Central memory CD8-positive, alpha-beta T cell (primary cell): ENCODE measurements around the gene GCC1.
"Not testable (repeated sequence)": the region's sequence is repeated elsewhere in the genome, so short reads cannot be mapped to it uniquely, and the experiment has no call there.

Source experiments
- ATAC-seq: fragments of 150-1000 bp; cut with Tn5 transposase; replicated peaks from 2 replicates; pipeline ENCODE4 v1.10.0; 2022; ENCODE audit warnings: mild to moderate bottlenecking, moderate FRiP score, moderate number of reproducible peaks; ENCODE audit not compliant: poor library complexity, severe bottlenecking; ENCODE audit errors: extremely low read depth
- DNase-seq, 2 donors: peaks; one replicate each; pipeline ENCODE4 v3.0.0; 2021; ENCODE audit warnings: low spot score in 2 of 2
- H3K27ac Mint-ChIP-seq: one replicate; pipeline ENCODE4 v1.8.0; 2022; ENCODE audit warnings: low read depth, mild to moderate bottlenecking, moderate library complexity, mixed read lengths
- H3K27me3 Mint-ChIP-seq: one replicate; pipeline ENCODE4 v1.8.0; 2022; ENCODE audit warnings: mixed read lengths
- H3K36me3 Mint-ChIP-seq: one replicate; pipeline ENCODE4 v1.8.0; 2022; ENCODE audit warnings: mild to moderate bottlenecking, moderate library complexity, mixed read lengths; ENCODE audit not compliant: insufficient read depth
- H3K4me1 Mint-ChIP-seq: one replicate; pipeline ENCODE4 v1.8.0; 2022; ENCODE audit warnings: mixed read lengths
- H3K4me3 Mint-ChIP-seq: one replicate; pipeline ENCODE4 v1.8.0; 2022; ENCODE audit warnings: mild to moderate bottlenecking, moderate library complexity, mixed read lengths
- H3K9me3 Mint-ChIP-seq: one replicate; pipeline ENCODE4 v1.8.0; 2022; ENCODE audit warnings: mixed read lengths

GCC1 gene

GRCh38 chr7:127551941-127552340 is 33.5 kb downstream of the GCC1 start:
- Mint-ChIP-seq H3K9me3 (no peaks in the 10 kb centered on the region), H3K36me3 (no peaks in the 10 kb centered on the region), H3K4me3 (no peak overlapping the region), H3K27me3 (peaks cover 22% of the 10 kb centered on the region), H3K4me1 (no peaks in the 10 kb centered on the region), H3K27ac (no peak overlapping the region)
- DNase-seq, result no peak
- ATAC-seq, result no peak

GRCh38 chr7:127550247-127550646 is 35.1 kb downstream of the GCC1 start:
- H3K9me3 Mint-ChIP-seq, result no peaks in the 10 kb centered on the region
- H3K4me3 Mint-ChIP-seq, result no peak overlapping the region
- H3K27ac Mint-ChIP-seq, result no peak overlapping the region

GRCh38 chr7:127546313-127546712 is 39.1 kb downstream of the GCC1 start:
- DNase-seq (no peak), ATAC-seq (no peak)
- Mint-ChIP-seq H3K9me3 (no peaks in the 10 kb centered on the region), H3K36me3 (no peaks in the 10 kb centered on the region), H3K4me1 (no peaks in the 10 kb centered on the region), H3K27me3 (peaks cover 32% of the 10 kb centered on the region), H3K27ac (no peak overlapping the region), H3K4me3 (no peak overlapping the region)

More at GRCh38 chr7:127550247-127550646, 35.1 kb downstream of the GCC1 start:
- no peak for DNase-seq
- no peak for ATAC-seq
- H3K27me3 Mint-ChIP-seq, result peaks cover 22% of the 10 kb centered on the region
- H3K4me1 Mint-ChIP-seq, result no peaks in the 10 kb centered on the region
- H3K36me3 Mint-ChIP-seq, result no peaks in the 10 kb centered on the region

GRCh38 chr7:127541548-127541947 is 43.8 kb downstream of the GCC1 start:
- Mint-ChIP-seq H3K36me3 (no peaks in the 10 kb centered on the region), H3K27me3 (peaks cover 51% of the 10 kb centered on the region), H3K4me3 (no peak overlapping the region), H3K9me3 (no peaks in the 10 kb centered on the region), H3K27ac (no peak overlapping the region), H3K4me1 (no peaks in the 10 kb centered on the region)
- DNase-seq, result no peak
- ATAC-seq, result no peak

GRCh38 chr7:127540461-127540860 is 44.9 kb downstream of the GCC1 start:
- not testable (repeated sequence) for H3K4me1 Mint-ChIP-seq, ATAC-seq, H3K4me3 Mint-ChIP-seq, DNase-seq, H3K36me3 Mint-ChIP-seq, H3K9me3 Mint-ChIP-seq, H3K27ac Mint-ChIP-seq
- H3K27me3 Mint-ChIP-seq, result peaks cover 62% of the 10 kb centered on the region

- DNase-seq (no peak), ATAC-seq (no peak)
- H3K4me3 Mint-ChIP-seq, result no peak overlapping the region
- H3K4me1 Mint-ChIP-seq, result no peaks in the 10 kb centered on the region
- H3K9me3 Mint-ChIP-seq, result no peaks in the 10 kb centered on the region
- no peak overlapping the region for H3K27ac Mint-ChIP-seq
- H3K36me3 Mint-ChIP-seq, result no peaks in the 10 kb centered on the region
- H3K27me3 Mint-ChIP-seq, result peaks cover 73% of the 10 kb centered on the region
Measured at GRCh38 chr7:127539116-127539515, 46.3 kb downstream of the GCC1 start.

GRCh38 chr7:127536741-127537140 is 48.7 kb downstream of the GCC1 start:
- peaks cover 72% of the 10 kb centered on the region for H3K27me3 Mint-ChIP-seq
- H3K4me3 Mint-ChIP-seq, result no peak overlapping the region
- H3K27ac Mint-ChIP-seq, result no peak overlapping the region
- ATAC-seq (no peak), DNase-seq (no peak)
- no peaks in the 10 kb centered on the region for H3K4me1 Mint-ChIP-seq
- H3K9me3 Mint-ChIP-seq, result no peaks in the 10 kb centered on the region
- H3K36me3 Mint-ChIP-seq, result no peaks in the 10 kb centered on the region

GRCh38 chr7:127536394-127536691 is 49.1 kb downstream of the GCC1 start:
- no peaks in the 10 kb centered on the region for H3K4me1 Mint-ChIP-seq
- H3K36me3 Mint-ChIP-seq, result no peaks in the 10 kb centered on the region
- ATAC-seq (no peak), DNase-seq (no peak)
- H3K4me3 Mint-ChIP-seq, result no peak overlapping the region
- peaks cover 68% of the 10 kb centered on the region for H3K27me3 Mint-ChIP-seq
- no peak overlapping the region for H3K27ac Mint-ChIP-seq
- H3K9me3 Mint-ChIP-seq, result no peaks in the 10 kb centered on the region

GRCh38 chr7:127535546-127536393 is 49.6 kb downstream of the GCC1 start:
- Mint-ChIP-seq H3K36me3 (no peaks in the 10 kb centered on the region), H3K4me1 (no peaks in the 10 kb centered on the region), H3K9me3 (no peaks in the 10 kb centered on the region), H3K4me3 (no peak overlapping the region), H3K27me3 (peaks cover 69% of the 10 kb centered on the region), H3K27ac (no peak overlapping the region)
- ATAC-seq, result no peak
- no peak for DNase-seq

- Mint-ChIP-seq H3K4me3 (no peak overlapping the region), H3K4me1 (no peaks in the 10 kb centered on the region), H3K36me3 (no peaks in the 10 kb centered on the region), H3K27ac (no peak overlapping the region), H3K9me3 (no peaks in the 10 kb centered on the region), H3K27me3 (peaks cover 71% of the 10 kb centered on the region)
- DNase-seq, result no peak
- ATAC-seq, result no peak
Measured at GRCh38 chr7:127534636-127535035, 50.8 kb downstream of the GCC1 start.

- H3K36me3 Mint-ChIP-seq, result no peaks in the 10 kb centered on the region
- ATAC-seq, result no peak
- no peak overlapping the region for H3K4me3 Mint-ChIP-seq
- no peak overlapping the region for H3K27ac Mint-ChIP-seq
- no peaks in the 10 kb centered on the region for H3K9me3 Mint-ChIP-seq
- peaks cover 55% of the 10 kb centered on the region for H3K27me3 Mint-ChIP-seq
- no peaks in the 10 kb centered on the region for H3K4me1 Mint-ChIP-seq
- DNase-seq, result no peak
Measured at GRCh38 chr7:127532736-127533135, 52.7 kb downstream of the GCC1 start.

- Mint-ChIP-seq H3K27ac (no peak overlapping the region), H3K4me1 (no peaks in the 10 kb centered on the region), H3K36me3 (no peaks in the 10 kb centered on the region), H3K9me3 (no peaks in the 10 kb centered on the region), H3K4me3 (no peak overlapping the region), H3K27me3 (peaks cover 49% of the 10 kb centered on the region)
- DNase-seq (no peak), ATAC-seq (no peak)
Measured at GRCh38 chr7:127532151-127532550, 53.2 kb downstream of the GCC1 start.
